Measurements from ENCODE around the gene SOX13. TPM values are rescaled to one million over a fixed set of nuclear protein-coding genes. Genes with fewer than 3 reads are reported as not detected.
A peak's percentile ranks its signal among the peaks of the same experiment; 100 is the strongest.

SOX13 gene
- total and polyA plus RNA-seq, 9 of the 15 experiments (the other 6 are each of a cell fraction or from before 2014, with no cell fraction given): 0.03 to 0.35 (median 0.06) TPM; not detected in 5

DNA sequence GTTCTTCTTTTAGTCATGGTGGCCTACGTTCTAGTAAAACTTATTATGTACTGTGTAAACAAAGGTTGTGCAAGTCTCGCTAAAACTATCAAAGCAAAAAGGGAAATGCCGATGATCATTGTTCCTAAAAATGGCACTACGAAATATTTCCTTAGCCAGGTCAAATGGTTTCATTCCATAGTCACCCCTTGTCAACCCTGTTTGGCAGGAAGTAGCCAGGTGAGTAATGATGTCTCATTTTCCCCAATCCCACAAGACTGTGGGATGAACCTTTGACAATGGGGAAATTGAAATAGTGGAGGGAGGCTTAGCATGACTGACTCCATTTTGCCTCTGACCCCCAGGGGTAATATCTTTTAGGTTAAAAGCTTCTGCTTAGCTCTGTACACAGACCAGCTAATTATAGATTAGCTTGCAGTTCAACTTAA is 98.8 kb downstream of the SOX13 start (continued):
- TF ChIP-seq ZBED1 (IDR thresholded peaks at IDR 0.05): no peak
- TF ChIP-seq, protein P1, sequence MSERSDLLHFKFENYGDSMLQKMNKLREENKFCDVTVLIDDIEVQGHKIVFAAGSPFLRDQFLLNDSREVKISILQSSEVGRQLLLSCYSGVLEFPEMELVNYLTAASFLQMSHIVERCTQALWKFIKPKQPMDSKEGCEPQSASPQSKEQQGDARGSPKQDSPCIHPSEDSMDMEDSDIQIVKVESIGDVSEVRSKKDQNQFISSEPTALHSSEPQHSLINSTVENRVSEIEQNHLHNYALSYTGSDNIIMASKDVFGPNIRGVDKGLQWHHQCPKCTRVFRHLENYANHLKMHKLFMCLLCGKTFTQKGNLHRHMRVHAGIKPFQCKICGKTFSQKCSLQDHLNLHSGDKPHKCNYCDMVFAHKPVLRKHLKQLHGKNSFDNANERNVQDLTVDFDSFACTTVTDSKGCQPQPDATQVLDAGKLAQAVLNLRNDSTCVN (CRISPR knock-in tag; IDR thresholded peaks at IDR 0.05): peak; percentile 48; the same call in 1 of the 2 replicates
- TF ChIP-seq TAF9B (IDR thresholded peaks at IDR 0.05; ENCODE audit: partially characterized antibody): no peak
- TF ChIP-seq SAP30 (IDR thresholded peaks at IDR 0.05; ENCODE audit: borderline replicate concordance, insufficient read depth, low read depth, low read length, poor library complexity, severe bottlenecking): no peak
- no peak for TF ChIP-seq MCM5 (IDR thresholded peaks at IDR 0.05; ENCODE audit: low read depth)
- TF ChIP-seq CTCF (IDR thresholded peaks at IDR 0.05 in 2 of 3, conservative IDR thresholded peaks at IDR 0.05 in 1 of 3; ENCODE audit: insufficient read depth in 2 of 3, low read depth in 1 of 3, low read length in 3 of 3): no peak
- TF ChIP-seq, protein P2, sequence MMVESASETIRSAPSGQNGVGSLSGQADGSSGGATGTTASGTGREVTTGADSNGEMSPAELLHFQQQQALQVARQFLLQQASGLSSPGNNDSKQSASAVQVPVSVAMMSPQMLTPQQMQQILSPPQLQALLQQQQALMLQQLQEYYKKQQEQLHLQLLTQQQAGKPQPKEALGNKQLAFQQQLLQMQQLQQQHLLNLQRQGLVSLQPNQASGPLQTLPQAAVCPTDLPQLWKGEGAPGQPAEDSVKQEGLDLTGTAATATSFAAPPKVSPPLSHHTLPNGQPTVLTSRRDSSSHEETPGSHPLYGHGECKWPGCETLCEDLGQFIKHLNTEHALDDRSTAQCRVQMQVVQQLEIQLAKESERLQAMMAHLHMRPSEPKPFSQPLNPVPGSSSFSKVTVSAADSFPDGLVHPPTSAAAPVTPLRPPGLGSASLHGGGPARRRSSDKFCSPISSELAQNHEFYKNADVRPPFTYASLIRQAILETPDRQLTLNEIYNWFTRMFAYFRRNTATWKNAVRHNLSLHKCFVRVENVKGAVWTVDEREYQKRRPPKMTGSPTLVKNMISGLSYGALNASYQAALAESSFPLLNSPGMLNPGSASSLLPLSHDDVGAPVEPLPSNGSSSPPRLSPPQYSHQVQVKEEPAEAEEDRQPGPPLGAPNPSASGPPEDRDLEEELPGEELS (CRISPR knock-in tag; IDR thresholded peaks at IDR 0.05; ENCODE audit: borderline replicate concordance): no peak
- TF ChIP-seq NONO (IDR thresholded peaks at IDR 0.05; ENCODE audit: low read depth in 2 of 2, low read length in 1 of 2): no peak
- TF ChIP-seq GTF3C2 (IDR thresholded peaks at IDR 0.05; ENCODE audit: borderline replicate concordance, extremely low read depth, insufficient read length): no peak
- no peak for TF ChIP-seq TSC22D4 (tag; IDR thresholded peaks at IDR 0.05)
- peak in 1 of 3 experiments; percentile 84; a peak in 2 of 6 replicates for TF ChIP-seq ZBTB11 (CRISPR knock-in tag; IDR thresholded peaks at IDR 0.05)
- TF ChIP-seq EZH2 (IDR thresholded peaks at IDR 0.05; ENCODE audit: borderline replicate concordance, low read depth, low read length): no peak
- TF ChIP-seq ZFPM2 (CRISPR knock-in tag; IDR thresholded peaks at IDR 0.05): no peak
- TF ChIP-seq SRF (CRISPR knock-in tag; IDR thresholded peaks at IDR 0.05): no peak
- no peak for TF ChIP-seq HNRNPH1 (optimal IDR thresholded peaks at IDR 0.05; ENCODE audit: low read depth, low read length)
